ENCODE data around the gene JPT2.

- TF ChIP-seq POLR2A (IDR thresholded peaks at IDR 0.05) = no peak
- TF ChIP-seq, protein P1, sequence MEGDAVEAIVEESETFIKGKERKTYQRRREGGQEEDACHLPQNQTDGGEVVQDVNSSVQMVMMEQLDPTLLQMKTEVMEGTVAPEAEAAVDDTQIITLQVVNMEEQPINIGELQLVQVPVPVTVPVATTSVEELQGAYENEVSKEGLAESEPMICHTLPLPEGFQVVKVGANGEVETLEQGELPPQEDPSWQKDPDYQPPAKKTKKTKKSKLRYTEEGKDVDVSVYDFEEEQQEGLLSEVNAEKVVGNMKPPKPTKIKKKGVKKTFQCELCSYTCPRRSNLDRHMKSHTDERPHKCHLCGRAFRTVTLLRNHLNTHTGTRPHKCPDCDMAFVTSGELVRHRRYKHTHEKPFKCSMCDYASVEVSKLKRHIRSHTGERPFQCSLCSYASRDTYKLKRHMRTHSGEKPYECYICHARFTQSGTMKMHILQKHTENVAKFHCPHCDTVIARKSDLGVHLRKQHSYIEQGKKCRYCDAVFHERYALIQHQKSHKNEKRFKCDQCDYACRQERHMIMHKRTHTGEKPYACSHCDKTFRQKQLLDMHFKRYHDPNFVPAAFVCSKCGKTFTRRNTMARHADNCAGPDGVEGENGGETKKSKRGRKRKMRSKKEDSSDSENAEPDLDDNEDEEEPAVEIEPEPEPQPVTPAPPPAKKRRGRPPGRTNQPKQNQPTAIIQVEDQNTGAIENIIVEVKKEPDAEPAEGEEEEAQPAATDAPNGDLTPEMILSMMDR (IDR thresholded peaks at IDR 0.05) = no peak
These were observed 26.1 kb upstream of the JPT2 start for GRCh38 chr16:1651974-1652312.

Measured in adrenal gland (tissue), 5 donors.